HG03025 (cell line): ENCODE measurements around the gene ATP11A.

ENCODE experiments used
- ATAC-seq: cut with Tn5 transposase; IDR thresholded peaks from one replicate; pipeline ENCODE4 v1.9.1; 2021; ENCODE audit warnings: mild to moderate bottlenecking, moderate library complexity; ENCODE audit not compliant: unreplicated experiment, low FRiP score

The ATP11A gene

GRCh38 chr13:112771877-112772538, 82.2 kb downstream of the ATP11A start:
- ATAC-seq: no peak

GRCh38 chr13:112772539-112772909, 82.7 kb downstream of the ATP11A start:
- ATAC-seq: no peak

- ATAC-seq: no peak
Measured at GRCh38 chr13:112772929-112773328, 83.1 kb downstream of the ATP11A start.

GRCh38 chr13:112773601-112774447, 84.0 kb downstream of the ATP11A start:
- no peak for ATAC-seq

GRCh38 chr13:112774448-112774792, 84.6 kb downstream of the ATP11A start:
- no peak for ATAC-seq

- ATAC-seq: no peak
Measured at GRCh38 chr13:112774829-112775565, 85.2 kb downstream of the ATP11A start.

- no peak for ATAC-seq
Measured at GRCh38 chr13:112775791-112776279, 86.0 kb downstream of the ATP11A start.

- no peak for ATAC-seq
Measured at GRCh38 chr13:112776354-112776753, 86.5 kb downstream of the ATP11A start.

- ATAC-seq: no peak
Measured at GRCh38 chr13:112776971-112777370, 87.1 kb downstream of the ATP11A start.

- no peak for ATAC-seq
Measured at GRCh38 chr13:112777637-112778406, 88.0 kb downstream of the ATP11A start.

- no peak for ATAC-seq
Measured at GRCh38 chr13:112779856-112780604, 90.2 kb downstream of the ATP11A start.

- ATAC-seq: no peak
Measured at GRCh38 chr13:112781287-112781686, 91.4 kb downstream of the ATP11A start.

GRCh38 chr13:112781881-112782361, 92.1 kb downstream of the ATP11A start:
- ATAC-seq: no peak

GRCh38 chr13:112782429-112783010, 92.7 kb downstream of the ATP11A start:
- ATAC-seq: no peak

GRCh38 chr13:112783135-112783977, 93.5 kb downstream of the ATP11A start:
- ATAC-seq: no peak

GRCh38 chr13:112783978-112784371, 94.1 kb downstream of the ATP11A start:
- no peak for ATAC-seq

- ATAC-seq: no peak
Measured at GRCh38 chr13:112784811-112785482, 95.1 kb downstream of the ATP11A start.

GRCh38 chr13:112785483-112785856, 95.6 kb downstream of the ATP11A start:
- no peak for ATAC-seq
